HCT116 (cell line): ENCODE data around the gene ALX3. TPM values are rescaled to one million over a fixed set of nuclear protein-coding genes. Genes with fewer than 3 reads are reported as not detected.

ENCODE experiments used
- ATAC-seq: fragments of 200-7000 bp; cut with Tn5 transposase; 2 replicates; pipeline ENCODE4 v1.9.1; 2020; ENCODE audit warnings: mild to moderate bottlenecking, moderate library complexity
- BruUV-seq: library from RNA; stranded (reverse); fragments of 400-500 nt; replicated peaks from 2 replicates; lab custom pipeline; 2021; lab: Mats Ljungman, UMichigan
- CTCF ChIA-PET: fragments of 300-600 bp; sonication (Branson Sonifier 250); formaldehyde crosslinking; loops from one replicate; lab custom pipeline; 2021; ENCODE audit warnings: antibody characterized with exemption; lab: Charles Lee
- POLR2A ChIA-PET: fragments of 300-600, 350-600 bp; sonication (Branson Sonifier 250); formaldehyde crosslinking; loops from one replicate; lab custom pipeline; 2021; ENCODE audit warnings: antibody characterized with exemption; lab: Charles Lee
- RAD21 ChIA-PET, 2 experiments: fragments of 300-600 bp; sonication (Branson Sonifier 250); formaldehyde crosslinking; loops; one replicate each; lab custom pipeline; 2023; ENCODE audit warnings: low total read pairs in 2 of 2; ENCODE audit not compliant: uncharacterized antibody in 2 of 2, unreplicated experiment in 2 of 2, low non-redundant PET in 1 of 2; lab: Charles Lee
- DNase-seq: peaks from one replicate; pipeline ENCODE4 v3.0.0-alpha.2; 2010; ENCODE audit warnings: low read depth, low spot score
- H2AFZ ChIP-seq: fragments of 200-600 bp; shearing (Covaris generic), sonication (generic); 2 replicates; pipeline ENCODE4 v1.6.1; 2017; ENCODE audit warnings: low read depth, mixed run types, mixed read lengths, antibody characterized with exemption, low read length; ENCODE audit not compliant: poor library complexity, severe bottlenecking
- H3K27ac ChIP-seq: 2 replicates; pipeline ENCODE4 v1.5.1; 2012; ENCODE audit warnings: low read depth, low read length
- H3K27me3 ChIP-seq: fragments of 200-600 bp; sonication (generic); 2 replicates; pipeline ENCODE4 v1.6.1; 2016; ENCODE audit warnings: mixed run types, low read length, mixed read lengths; ENCODE audit not compliant: insufficient read depth
- H3K36me3 ChIP-seq, 2 experiments: fragments of 200-500 bp in 1 of 2; fragments of 200-600 bp in 1 of 2; sonication (Bioruptor generic) in 1 of 2; sonication (generic) in 1 of 2; 2 replicates each; pipeline versions ENCODE4 v1.5.1 to v1.6.1; 2014 to 2016; ENCODE audit warnings: low read length in 2 of 2, inconsistent platforms in 1 of 2, mixed read lengths in 1 of 2, mixed run types in 1 of 2; ENCODE audit not compliant: insufficient read depth in 2 of 2, control insufficient read depth in 1 of 2
- H3K4me1 ChIP-seq, 2 experiments: fragments of 200-600 bp in 1 of 2; sonication (generic) in 1 of 2; 2 replicates each; pipeline versions ENCODE4 v1.5.1 to v1.6.1; 2012 to 2017; ENCODE audit warnings: low read length in 2 of 2, inconsistent platforms in 1 of 2, mild to moderate bottlenecking in 1 of 2, mixed read lengths in 1 of 2, mixed run types in 1 of 2, moderate library complexity in 1 of 2; ENCODE audit not compliant: insufficient read depth in 2 of 2, control insufficient read depth in 1 of 2
- H3K4me2 ChIP-seq: fragments of 200-600 bp; sonication (generic); 2 replicates; pipeline ENCODE4 v1.6.1; 2017; ENCODE audit warnings: mixed run types, low read length, mixed read lengths
- H3K4me3 ChIP-seq, 2 experiments: fragments of 200-600 bp in 1 of 2; sonication (generic) in 1 of 2; replicated peaks in 1 of 2; 2 replicates each; pipeline ENCODE4 v1.5.1; 2011 to 2016; ENCODE audit warnings: low read length in 2 of 2, control low read depth in 1 of 2, low read depth in 1 of 2, mild to moderate bottlenecking in 1 of 2, mixed read lengths in 1 of 2, mixed run types in 1 of 2
- H3K79me2 ChIP-seq: fragments of 200-600 bp; sonication (generic); 2 replicates; pipeline ENCODE4 v1.6.1; 2017; ENCODE audit warnings: mild to moderate bottlenecking, mixed run types, low read length, moderate library complexity, mixed read lengths; ENCODE audit not compliant: insufficient read depth
- H3K9ac ChIP-seq: fragments of 200-600 bp; sonication (generic); 2 replicates; pipeline ENCODE4 v1.6.1; 2016; ENCODE audit warnings: low read length, mixed read lengths
- H3K9me2 ChIP-seq: fragments of 200-600 bp; sonication (generic), shearing (Covaris generic); 2 replicates; pipeline ENCODE4 v1.6.1; 2017; ENCODE audit warnings: mixed run types, mild to moderate bottlenecking, moderate library complexity; ENCODE audit not compliant: insufficient read depth
- H3K9me3 ChIP-seq, 2 experiments: fragments of 200-500 bp in 1 of 2; fragments of 200-600 bp in 1 of 2; sonication (Bioruptor generic) in 1 of 2; sonication (generic) in 1 of 2; 2 replicates each; pipeline ENCODE4 v1.6.1; 2014 to 2017; ENCODE audit warnings: low read length in 2 of 2, mixed read lengths in 2 of 2, inconsistent platforms in 1 of 2, low read depth in 1 of 2, mild to moderate bottlenecking in 1 of 2, mixed run types in 1 of 2, moderate library complexity in 1 of 2; ENCODE audit not compliant: control insufficient read depth in 1 of 2, insufficient read depth in 1 of 2
- H4K20me1 ChIP-seq: fragments of 200-600 bp; sonication (generic), shearing (Covaris generic); 2 replicates; pipeline ENCODE4 v1.6.1; 2017; ENCODE audit warnings: mixed run types, mild to moderate bottlenecking, moderate library complexity; ENCODE audit not compliant: insufficient read depth
- CBX3 ChIP-seq: IDR thresholded peaks from 2 replicates; pipeline ENCODE4 v1.6.1; 2012; ENCODE audit warnings: low read depth
- CEBPB ChIP-seq: IDR thresholded peaks from 2 replicates; pipeline ENCODE4 v1.6.1; 2012; ENCODE audit warnings: low read depth
- ELF1 ChIP-seq: IDR thresholded peaks from 2 replicates; pipeline ENCODE4 v1.6.1; 2012; ENCODE audit warnings: low read depth, borderline replicate concordance
- EZH2 ChIP-seq: fragments of 200-600 bp; sonication (generic); IDR thresholded peaks from 2 replicates; pipeline ENCODE4 v1.6.1; 2017; ENCODE audit warnings: antibody characterized with exemption, mixed run types
- EZH2phosphoT487 ChIP-seq: fragments of 200-600 bp; IDR thresholded peaks from 2 replicates; pipeline ENCODE4 v1.6.1; 2018; ENCODE audit warnings: antibody characterized with exemption, borderline replicate concordance
- FOSL1 ChIP-seq: IDR thresholded peaks from 2 replicates; pipeline ENCODE4 v1.6.1; 2012; ENCODE audit warnings: low read depth
- JUND ChIP-seq: IDR thresholded peaks from 2 replicates; pipeline ENCODE4 v1.6.1; 2012
- POLR2A ChIP-seq: IDR thresholded peaks from 2 replicates; pipeline ENCODE4 v1.7.0; 2011; ENCODE audit warnings: borderline replicate concordance; ENCODE audit not compliant: insufficient read depth, insufficient read length; ENCODE audit errors: extremely low read depth
- POLR2AphosphoS5 ChIP-seq: IDR thresholded peaks from 2 replicates; pipeline ENCODE4 v1.6.1; 2011; ENCODE audit warnings: mild to moderate bottlenecking, low read depth, low read length, moderate library complexity
- RAD21 ChIP-seq: IDR thresholded peaks from 2 replicates; pipeline ENCODE4 v1.6.1; 2012; ENCODE audit warnings: low read depth, mild to moderate bottlenecking
- SIN3A ChIP-seq: IDR thresholded peaks from 2 replicates; pipeline ENCODE4 v1.6.1; 2012; ENCODE audit warnings: low read depth
- SP1 ChIP-seq: IDR thresholded peaks from 2 replicates; pipeline ENCODE4 v1.6.1; 2012; ENCODE audit warnings: low read depth
- SRF ChIP-seq: IDR thresholded peaks from 2 replicates; pipeline ENCODE4 v1.6.1; 2012; ENCODE audit warnings: low read depth
- TCF7L2 ChIP-seq: IDR thresholded peaks from 2 replicates; pipeline ENCODE4 v1.7.0; 2011; ENCODE audit warnings: borderline replicate concordance, inconsistent platforms; ENCODE audit not compliant: insufficient read depth, insufficient read length; ENCODE audit errors: extremely low read depth
- intact Hi-C: fragments of 100-400 bp; cut with micrococcal nuclease; formaldehyde crosslinking; loops from 2 replicates; pipeline ENCODE4 v1.10.0; 2022
- total RNA-seq: library from RNA; stranded (reverse); gene quantifications from one replicate; pipeline ENCODE4 v1.2.1, GENCODE V29; 2021; ENCODE audit not compliant: unreplicated experiment
- TF ChIP-seq, protein P1 (sequence below): IDR thresholded peaks from 2 replicates; pipeline ENCODE4 v1.6.1; 2011; ENCODE audit warnings: mild to moderate bottlenecking, low read length, moderate library complexity; ENCODE audit not compliant: insufficient replicate concordance; ENCODE audit errors: extremely low read depth
- TF ChIP-seq, protein P2 (sequence below), 3 experiments: fragments of 200-600 bp in 1 of 3; sonication (generic) in 1 of 3; IDR thresholded peaks in 2 of 3; conservative IDR thresholded peaks in 1 of 3; 2 replicates each; pipeline ENCODE4 v1.5.1; 2012 to 2017; ENCODE audit warnings: low read depth in 2 of 3, low read length in 2 of 3, antibody characterized with exemption in 1 of 3, borderline replicate concordance in 1 of 3, control low read depth in 1 of 3, mild to moderate bottlenecking in 1 of 3, mixed read lengths in 1 of 3, mixed run types in 1 of 3, moderate library complexity in 1 of 3; ENCODE audit not compliant: insufficient read depth in 1 of 3
- TF ChIP-seq, protein P3 (sequence below): IDR thresholded peaks from 2 replicates; pipeline ENCODE4 v1.6.1; 2012

ALX3 gene
- total RNA-seq, 1 experiment from 2014 or later = not detected

DNA sequence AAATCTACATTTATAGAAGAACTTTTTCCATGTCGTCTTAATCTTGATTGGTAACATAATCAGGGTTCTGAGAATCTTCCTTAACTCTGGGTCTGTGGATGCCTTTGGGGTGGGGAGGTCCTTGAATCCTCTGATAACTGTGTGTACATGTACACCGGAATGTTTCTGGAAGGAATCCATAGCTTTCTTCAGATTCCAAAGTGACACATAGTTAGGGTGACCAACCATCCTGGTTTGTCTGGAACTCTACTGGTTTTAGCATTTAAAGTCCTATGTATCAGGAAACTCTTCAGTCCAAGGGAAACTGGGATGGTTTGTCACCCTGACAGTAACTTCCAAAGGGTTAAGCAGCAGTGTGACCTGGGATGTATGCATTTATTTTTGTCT is 19.2 kb downstream of the ALX3 start:
- Histone ChIP-seq H3K9me3 (no peaks in the 10 kb centered on the region), H3K4me2 (no peak overlapping the region), H2AFZ (no peak overlapping the region), H3K27ac (no peak overlapping the region), H4K20me1 (no peaks in the 10 kb centered on the region), H3K4me3 (no peak overlapping the region), H3K9ac (no peak overlapping the region), H3K36me3 (peaks cover 48 to 58% of the 10 kb centered on the region in 2 experiments; a peak in 3 of 4 replicates), H3K4me1 (no peaks in the 10 kb centered on the region), H3K9me2 (no peaks in the 10 kb centered on the region), H3K79me2 (no peaks in the 10 kb centered on the region), H3K27me3 (no peaks in the 10 kb centered on the region)
- POLR2A ChIA-PET = no interaction called here
- intact Hi-C loops = no loop called here
- DNase-seq (no peak), ATAC-seq (no peak)
- no peak for TF ChIP-seq SP1
- no peak for TF ChIP-seq EZH2
- TF ChIP-seq POLR2AphosphoS5 = no peak
- no peak for TF ChIP-seq RAD21
- no peak for TF ChIP-seq SRF
- no peak for TF ChIP-seq POLR2A
- TF ChIP-seq, protein P1, sequence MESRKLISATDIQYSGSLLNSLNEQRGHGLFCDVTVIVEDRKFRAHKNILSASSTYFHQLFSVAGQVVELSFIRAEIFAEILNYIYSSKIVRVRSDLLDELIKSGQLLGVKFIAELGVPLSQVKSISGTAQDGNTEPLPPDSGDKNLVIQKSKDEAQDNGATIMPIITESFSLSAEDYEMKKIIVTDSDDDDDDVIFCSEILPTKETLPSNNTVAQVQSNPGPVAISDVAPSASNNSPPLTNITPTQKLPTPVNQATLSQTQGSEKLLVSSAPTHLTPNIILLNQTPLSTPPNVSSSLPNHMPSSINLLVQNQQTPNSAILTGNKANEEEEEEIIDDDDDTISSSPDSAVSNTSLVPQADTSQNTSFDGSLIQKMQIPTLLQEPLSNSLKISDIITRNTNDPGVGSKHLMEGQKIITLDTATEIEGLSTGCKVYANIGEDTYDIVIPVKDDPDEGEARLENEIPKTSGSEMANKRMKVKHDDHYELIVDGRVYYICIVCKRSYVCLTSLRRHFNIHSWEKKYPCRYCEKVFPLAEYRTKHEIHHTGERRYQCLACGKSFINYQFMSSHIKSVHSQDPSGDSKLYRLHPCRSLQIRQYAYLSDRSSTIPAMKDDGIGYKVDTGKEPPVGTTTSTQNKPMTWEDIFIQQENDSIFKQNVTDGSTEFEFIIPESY = no peak
- no peak for TF ChIP-seq EZH2phosphoT487
- TF ChIP-seq, protein P2, sequence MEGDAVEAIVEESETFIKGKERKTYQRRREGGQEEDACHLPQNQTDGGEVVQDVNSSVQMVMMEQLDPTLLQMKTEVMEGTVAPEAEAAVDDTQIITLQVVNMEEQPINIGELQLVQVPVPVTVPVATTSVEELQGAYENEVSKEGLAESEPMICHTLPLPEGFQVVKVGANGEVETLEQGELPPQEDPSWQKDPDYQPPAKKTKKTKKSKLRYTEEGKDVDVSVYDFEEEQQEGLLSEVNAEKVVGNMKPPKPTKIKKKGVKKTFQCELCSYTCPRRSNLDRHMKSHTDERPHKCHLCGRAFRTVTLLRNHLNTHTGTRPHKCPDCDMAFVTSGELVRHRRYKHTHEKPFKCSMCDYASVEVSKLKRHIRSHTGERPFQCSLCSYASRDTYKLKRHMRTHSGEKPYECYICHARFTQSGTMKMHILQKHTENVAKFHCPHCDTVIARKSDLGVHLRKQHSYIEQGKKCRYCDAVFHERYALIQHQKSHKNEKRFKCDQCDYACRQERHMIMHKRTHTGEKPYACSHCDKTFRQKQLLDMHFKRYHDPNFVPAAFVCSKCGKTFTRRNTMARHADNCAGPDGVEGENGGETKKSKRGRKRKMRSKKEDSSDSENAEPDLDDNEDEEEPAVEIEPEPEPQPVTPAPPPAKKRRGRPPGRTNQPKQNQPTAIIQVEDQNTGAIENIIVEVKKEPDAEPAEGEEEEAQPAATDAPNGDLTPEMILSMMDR (IDR thresholded peaks at IDR 0.05 in 2 of 3, conservative IDR thresholded peaks at IDR 0.05 in 1 of 3; ENCODE audit: borderline replicate concordance in 1 of 3, insufficient read depth in 1 of 3, low read depth in 2 of 3, low read length in 2 of 3) = no peak
- TF ChIP-seq, protein P3, sequence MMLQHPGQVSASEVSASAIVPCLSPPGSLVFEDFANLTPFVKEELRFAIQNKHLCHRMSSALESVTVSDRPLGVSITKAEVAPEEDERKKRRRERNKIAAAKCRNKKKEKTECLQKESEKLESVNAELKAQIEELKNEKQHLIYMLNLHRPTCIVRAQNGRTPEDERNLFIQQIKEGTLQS = no peak
- TF ChIP-seq FOSL1 = no peak
- no peak for TF ChIP-seq CEBPB
- TF ChIP-seq TCF7L2 = no peak
- no peak for TF ChIP-seq ELF1
- no peak for TF ChIP-seq SIN3A
- TF ChIP-seq CBX3 = no peak
- no peak for TF ChIP-seq JUND
- CTCF ChIA-PET = interaction anchor here (2.0 kb wide), 1 partner anchor 9 kb away, joined by 13 read pairs; no protein-coding TSS in a partner anchor
- RAD21 ChIA-PET = no interaction called here
- BruUV-seq = no TSS peak
